Astrocyte (in vitro differentiated cells and primary cell): Measurements from ENCODE around the gene UAP1L1. TPM values are rescaled to one million over a fixed set of nuclear protein-coding genes. Genes with fewer than 3 reads are reported as not detected.

Experiments used
- DNase-seq: peaks from one replicate; pipeline ENCODE4 v3.0.0-alpha.2; 2010; ENCODE audit warnings: low read depth
- FAIRE-seq: peaks from 2 replicates; lab custom pipeline; 2011; peaks lifted over from hg19 to GRCh38; lab: Jason Lieb, UNC
- H2AFZ ChIP-seq: 2 replicates; pipeline ENCODE4 v1.6.0; 2012; ENCODE audit warnings: low read depth, low read length, inconsistent platforms
- H3K27ac ChIP-seq: 2 replicates; pipeline ENCODE4 v1.5.1; 2011; ENCODE audit warnings: low read depth, low read length, inconsistent platforms
- H3K27me3 ChIP-seq: 2 replicates; pipeline ENCODE4 v1.6.0; 2011; ENCODE audit warnings: low read length, inconsistent platforms; ENCODE audit not compliant: insufficient read depth
- H3K36me3 ChIP-seq: 2 replicates; pipeline ENCODE4 v1.5.1; 2011; ENCODE audit warnings: low read length, inconsistent platforms; ENCODE audit not compliant: insufficient read depth
- H3K4me1 ChIP-seq: 2 replicates; pipeline ENCODE4 v1.5.1; 2011; ENCODE audit warnings: low read length, inconsistent platforms; ENCODE audit not compliant: insufficient read depth
- H3K4me2 ChIP-seq: 2 replicates; pipeline ENCODE4 v1.6.0; 2012; ENCODE audit warnings: low read length, inconsistent platforms
- H3K4me3 ChIP-seq: 2 replicates; pipeline ENCODE4 v1.5.1; 2011; ENCODE audit warnings: low read depth, mild to moderate bottlenecking, low read length, inconsistent platforms; ENCODE audit not compliant: insufficient read depth
- H3K79me2 ChIP-seq: 2 replicates; pipeline ENCODE4 v1.6.0; 2012; ENCODE audit warnings: mild to moderate bottlenecking, low read length, inconsistent platforms; ENCODE audit not compliant: insufficient read depth
- H3K9ac ChIP-seq: 2 replicates; pipeline ENCODE4 v1.6.0; 2012; ENCODE audit warnings: mild to moderate bottlenecking, low read length, inconsistent platforms
- H3K9me3 ChIP-seq: 2 replicates; pipeline ENCODE4 v1.5.1; 2012; ENCODE audit warnings: low read depth, mild to moderate bottlenecking, low read length, inconsistent platforms; ENCODE audit not compliant: insufficient read depth
- H4K20me1 ChIP-seq: 2 replicates; pipeline ENCODE4 v1.6.0; 2012; ENCODE audit warnings: low read length, inconsistent platforms; ENCODE audit not compliant: insufficient read depth
- H3K27ac Mint-ChIP-seq: one replicate; pipeline ENCODE4 v1.8.0; 2021; ENCODE audit warnings: mild to moderate bottlenecking, mixed read lengths; ENCODE audit not compliant: unreplicated experiment
- H3K27me3 Mint-ChIP-seq: one replicate; pipeline ENCODE4 v1.8.0; 2021; ENCODE audit warnings: low read depth, mixed read lengths; ENCODE audit not compliant: unreplicated experiment
- H3K36me3 Mint-ChIP-seq: one replicate; pipeline ENCODE4 v1.8.0; 2021; ENCODE audit warnings: low read depth, mixed read lengths; ENCODE audit not compliant: unreplicated experiment
- H3K4me1 Mint-ChIP-seq: one replicate; pipeline ENCODE4 v1.8.0; 2021; ENCODE audit warnings: low read depth, mixed read lengths; ENCODE audit not compliant: unreplicated experiment
- H3K4me3 Mint-ChIP-seq: one replicate; pipeline ENCODE4 v1.8.0; 2021; ENCODE audit warnings: mild to moderate bottlenecking, moderate library complexity, mixed read lengths; ENCODE audit not compliant: unreplicated experiment
- H3K9me3 Mint-ChIP-seq: one replicate; pipeline ENCODE4 v1.8.0; 2021; ENCODE audit warnings: mild to moderate bottlenecking, mixed read lengths; ENCODE audit not compliant: unreplicated experiment
- EZH2 ChIP-seq: IDR thresholded peaks from 2 replicates; pipeline ENCODE4 v1.6.1; 2012; ENCODE audit warnings: mild to moderate bottlenecking, low read length, inconsistent platforms; ENCODE audit not compliant: insufficient read depth
- total RNA-seq: library from RNA; stranded (reverse); gene quantifications from 2 replicates; pipeline ENCODE4 v1.2.1, GENCODE V29; 2021
- TF ChIP-seq, protein P1 (sequence below): IDR thresholded peaks from 2 replicates; pipeline ENCODE4 v1.5.1; 2011; ENCODE audit warnings: low read depth, mild to moderate bottlenecking, inconsistent platforms, low read length, moderate library complexity; ENCODE audit not compliant: insufficient read depth

Gene UAP1L1
- total RNA-seq, 1 donor from 2014 or later, result 4.0 TPM

DNA sequence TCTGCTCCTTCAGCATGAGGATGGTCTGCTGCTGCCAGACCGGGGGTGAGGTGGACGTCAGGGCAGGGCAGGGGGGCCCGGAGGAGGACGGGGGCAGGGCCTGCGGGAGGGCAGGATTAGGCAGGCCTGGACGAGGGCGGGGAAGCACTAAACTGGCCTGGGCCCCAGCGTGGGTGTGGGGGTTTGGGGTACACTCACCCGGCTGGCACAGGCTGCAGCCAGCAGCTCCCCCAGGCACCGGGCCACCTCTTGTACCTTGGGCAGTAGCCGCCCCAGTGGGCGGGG lies 12.5 kb upstream of the UAP1L1 start:
- H3K4me3 Mint-ChIP-seq, result no peak overlapping the region
- H3K4me2 ChIP-seq, result no peak overlapping the region
- DNase-seq (no peak), FAIRE-seq (no peak)
- H3K4me3 ChIP-seq, result no peak overlapping the region
- no peak overlapping the region for H2AFZ ChIP-seq
- no peak overlapping the region for H3K27ac ChIP-seq
- peaks cover 3% of the 10 kb centered on the region for H3K4me1 ChIP-seq
- H3K9me3 Mint-ChIP-seq, result no peaks in the 10 kb centered on the region
- no peaks in the 10 kb centered on the region for H3K4me1 Mint-ChIP-seq
- no peaks in the 10 kb centered on the region for H3K36me3 Mint-ChIP-seq
- no peaks in the 10 kb centered on the region for H3K36me3 ChIP-seq
- H3K9ac ChIP-seq, result no peak overlapping the region
- H4K20me1 ChIP-seq, result peaks cover 14% of the 10 kb centered on the region
- TF ChIP-seq EZH2, result no peak
- TF ChIP-seq, protein P1, sequence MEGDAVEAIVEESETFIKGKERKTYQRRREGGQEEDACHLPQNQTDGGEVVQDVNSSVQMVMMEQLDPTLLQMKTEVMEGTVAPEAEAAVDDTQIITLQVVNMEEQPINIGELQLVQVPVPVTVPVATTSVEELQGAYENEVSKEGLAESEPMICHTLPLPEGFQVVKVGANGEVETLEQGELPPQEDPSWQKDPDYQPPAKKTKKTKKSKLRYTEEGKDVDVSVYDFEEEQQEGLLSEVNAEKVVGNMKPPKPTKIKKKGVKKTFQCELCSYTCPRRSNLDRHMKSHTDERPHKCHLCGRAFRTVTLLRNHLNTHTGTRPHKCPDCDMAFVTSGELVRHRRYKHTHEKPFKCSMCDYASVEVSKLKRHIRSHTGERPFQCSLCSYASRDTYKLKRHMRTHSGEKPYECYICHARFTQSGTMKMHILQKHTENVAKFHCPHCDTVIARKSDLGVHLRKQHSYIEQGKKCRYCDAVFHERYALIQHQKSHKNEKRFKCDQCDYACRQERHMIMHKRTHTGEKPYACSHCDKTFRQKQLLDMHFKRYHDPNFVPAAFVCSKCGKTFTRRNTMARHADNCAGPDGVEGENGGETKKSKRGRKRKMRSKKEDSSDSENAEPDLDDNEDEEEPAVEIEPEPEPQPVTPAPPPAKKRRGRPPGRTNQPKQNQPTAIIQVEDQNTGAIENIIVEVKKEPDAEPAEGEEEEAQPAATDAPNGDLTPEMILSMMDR, result no peak
- no peak overlapping the region for H3K27ac Mint-ChIP-seq
- H3K9me3 ChIP-seq, result no peaks in the 10 kb centered on the region
- H3K27me3 ChIP-seq, result no peaks in the 10 kb centered on the region
- H3K27me3 Mint-ChIP-seq, result peaks cover 18% of the 10 kb centered on the region
- no peaks in the 10 kb centered on the region for H3K79me2 ChIP-seq

DNA sequence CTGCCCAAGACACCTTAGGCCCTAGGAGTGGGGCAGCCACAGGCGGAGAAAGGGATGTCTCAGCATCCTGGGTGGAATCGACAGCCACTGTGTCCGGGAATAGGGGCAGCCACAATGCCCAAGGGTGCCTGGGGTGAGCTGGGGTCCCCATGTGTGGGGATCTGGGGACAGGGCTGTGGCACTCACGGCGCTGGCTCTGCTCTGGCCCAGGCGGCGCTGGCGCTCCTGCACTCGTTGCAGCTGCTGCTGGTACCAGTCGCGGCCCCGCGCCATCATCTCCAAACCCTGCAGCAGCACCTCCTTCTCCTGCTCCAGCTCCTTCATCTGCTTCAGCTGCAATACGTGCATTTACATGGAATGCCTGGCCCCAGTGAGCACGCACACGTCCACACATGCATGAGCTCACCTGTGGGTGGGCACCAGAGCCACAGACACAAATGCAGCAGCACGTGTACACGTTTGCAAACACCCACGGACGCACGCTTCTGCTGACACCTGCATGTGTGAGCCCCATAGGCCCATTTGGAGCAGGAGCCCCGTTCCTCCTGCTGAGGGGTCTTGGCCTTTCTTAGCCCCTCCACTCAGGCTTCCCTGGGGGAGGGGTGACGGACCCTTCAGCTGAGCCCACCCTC lies 11.9 kb upstream of the UAP1L1 start:
- Mint-ChIP-seq H3K27ac (no peak overlapping the region), H3K9me3 (no peaks in the 10 kb centered on the region), H3K4me1 (no peaks in the 10 kb centered on the region), H3K27me3 (peaks cover 18% of the 10 kb centered on the region), H3K36me3 (no peaks in the 10 kb centered on the region), H3K4me3 (no peak overlapping the region)
- Histone ChIP-seq H3K4me2 (no peak overlapping the region), H3K27me3 (no peaks in the 10 kb centered on the region), H3K4me3 (no peak overlapping the region), H2AFZ (no peak overlapping the region), H3K36me3 (no peaks in the 10 kb centered on the region), H3K9ac (no peak overlapping the region), H4K20me1 (peaks cover 14% of the 10 kb centered on the region), H3K27ac (no peak overlapping the region), H3K79me2 (no peaks in the 10 kb centered on the region), H3K4me1 (peaks cover 3% of the 10 kb centered on the region), H3K9me3 (no peaks in the 10 kb centered on the region)
- DNase-seq (no peak), FAIRE-seq (no peak)
- TF ChIP-seq, protein P1, result no peak
- no peak for TF ChIP-seq EZH2

DNA sequence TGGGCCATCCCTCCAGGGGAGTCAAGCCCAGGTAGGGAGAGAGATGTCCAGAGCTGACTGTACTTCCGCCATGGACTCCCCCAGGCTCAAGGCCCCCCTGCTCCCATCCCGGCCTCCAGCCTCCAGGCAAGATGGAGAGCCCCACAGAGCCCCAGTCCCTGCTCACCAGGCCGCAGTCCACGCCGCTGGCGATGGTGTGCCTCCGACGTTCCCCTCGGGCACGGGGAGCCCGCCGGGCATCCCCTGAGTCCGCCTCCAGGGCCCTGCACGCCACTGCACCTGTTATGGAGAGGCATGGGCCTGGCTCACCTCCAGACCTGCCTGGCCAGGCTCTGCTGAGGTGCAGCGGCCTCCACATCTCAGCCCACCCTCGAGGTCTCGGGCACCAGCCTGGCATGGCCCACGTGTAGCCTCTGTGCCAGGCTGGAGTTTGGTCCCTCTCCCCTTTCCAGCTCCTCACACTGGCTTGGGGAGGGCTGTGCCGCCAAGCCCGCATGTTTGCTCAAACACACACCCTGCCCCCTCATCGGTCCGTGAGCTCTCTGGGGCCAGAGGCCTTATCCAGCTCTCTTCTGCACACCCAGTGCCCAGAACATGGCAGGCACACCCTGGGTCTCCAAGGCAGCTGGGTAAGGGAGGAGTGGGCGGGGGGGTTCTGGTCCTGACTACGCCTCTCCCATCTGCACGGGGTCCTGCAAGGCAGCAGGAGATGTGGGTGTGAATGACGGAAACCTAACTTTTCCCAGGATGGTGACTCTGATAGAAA lies 11.0 kb upstream of the UAP1L1 start:
- TF ChIP-seq EZH2, result no peak
- TF ChIP-seq, protein P1, result no peak
- Histone ChIP-seq H3K4me1 (peaks cover 9% of the 10 kb centered on the region), H4K20me1 (peaks cover 14% of the 10 kb centered on the region), H2AFZ (no peak overlapping the region), H3K36me3 (no peaks in the 10 kb centered on the region), H3K9ac (no peak overlapping the region), H3K9me3 (no peaks in the 10 kb centered on the region), H3K27ac (no peak overlapping the region), H3K79me2 (no peaks in the 10 kb centered on the region), H3K4me3 (no peak overlapping the region), H3K4me2 (no peak overlapping the region), H3K27me3 (no peaks in the 10 kb centered on the region)
- Mint-ChIP-seq H3K27ac (no peak overlapping the region), H3K4me3 (no peak overlapping the region), H3K9me3 (no peaks in the 10 kb centered on the region), H3K27me3 (peaks cover 16% of the 10 kb centered on the region), H3K36me3 (peaks cover 3% of the 10 kb centered on the region), H3K4me1 (no peaks in the 10 kb centered on the region)
- FAIRE-seq, result no peak
- no peak for DNase-seq
